HG02981 (cell line): ENCODE measurements around the gene AP4S1.
"Not testable (repeated sequence)": the region's sequence is repeated elsewhere in the genome, so short reads cannot be mapped to it uniquely, and the experiment has no call there.

Experiments
- ATAC-seq: cut with Tn5 transposase; IDR thresholded peaks from one replicate; pipeline ENCODE4 v1.9.1; 2021; ENCODE audit warnings: mild to moderate bottlenecking, moderate library complexity; ENCODE audit not compliant: unreplicated experiment

The AP4S1 gene

DNA sequence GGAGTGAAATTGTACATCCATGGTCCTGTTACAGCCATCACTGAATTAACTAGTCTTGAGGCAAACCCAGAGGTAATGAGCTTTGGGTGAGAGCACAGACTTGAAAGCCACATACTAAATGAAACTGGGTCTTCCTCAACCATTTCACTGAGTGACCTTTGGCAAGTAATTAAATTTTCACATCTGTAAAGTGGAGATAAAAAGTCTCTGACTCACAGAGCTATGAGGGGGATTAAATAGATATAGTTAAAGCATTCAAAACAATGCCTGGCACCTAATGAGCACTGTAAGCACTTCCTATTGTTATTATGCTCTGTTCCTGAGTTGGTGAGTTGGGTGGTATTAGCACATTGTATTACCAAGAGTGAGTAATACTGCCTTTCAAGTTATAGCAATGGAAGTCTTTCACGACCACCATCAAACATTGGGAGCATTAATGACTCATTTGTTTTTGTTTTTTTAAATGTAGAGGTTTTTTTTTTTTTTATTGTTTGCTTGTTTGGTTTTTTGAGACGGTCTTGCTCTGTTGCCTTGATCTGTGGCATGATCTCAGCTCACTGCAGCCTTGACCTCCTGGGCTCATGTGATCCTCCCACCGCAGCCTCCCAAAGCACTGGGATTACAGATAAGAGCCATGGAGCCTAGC lies 13.2 kb downstream of the AP4S1 start:
- ATAC-seq: no peak

DNA sequence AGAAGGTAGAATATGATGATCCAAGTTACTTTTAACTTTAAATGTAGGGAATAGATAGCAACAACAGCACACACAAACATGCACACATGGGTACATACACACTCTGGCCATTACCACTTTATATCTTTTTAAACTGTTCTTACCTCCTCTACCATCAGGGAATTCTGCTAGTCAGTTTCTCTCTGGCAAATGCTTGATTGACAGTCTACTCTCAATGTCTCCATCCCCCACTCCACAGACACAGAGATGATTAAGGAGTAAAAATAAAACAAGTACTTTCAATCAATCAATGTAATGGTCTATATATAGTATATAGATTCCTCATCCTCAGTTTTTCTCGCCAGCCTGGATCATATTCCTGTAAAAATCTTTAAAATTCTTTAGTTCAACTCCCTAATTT lies 16.9 kb downstream of the AP4S1 start:
- ATAC-seq: no peak

DNA sequence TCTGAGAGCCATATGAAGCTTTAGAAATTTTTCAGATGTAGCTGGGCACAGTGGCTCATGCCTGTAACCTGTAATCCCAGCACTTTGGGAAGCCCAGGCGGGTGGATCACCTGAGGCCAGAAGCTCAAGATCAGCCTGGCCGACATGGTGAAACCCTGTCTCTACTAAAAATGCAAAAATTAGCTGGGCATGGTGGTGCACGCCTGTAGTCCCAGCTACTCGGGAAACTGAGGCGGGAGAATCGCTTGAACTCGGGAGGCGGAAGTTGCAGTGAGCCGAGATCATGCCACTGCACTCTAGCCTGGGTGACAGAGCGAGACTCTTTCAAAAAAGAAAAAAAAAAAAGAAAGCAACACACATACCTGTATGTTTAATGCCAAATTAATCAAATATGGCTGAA lies 17.4 kb downstream of the AP4S1 start:
- not testable (repeated sequence) for ATAC-seq

DNA sequence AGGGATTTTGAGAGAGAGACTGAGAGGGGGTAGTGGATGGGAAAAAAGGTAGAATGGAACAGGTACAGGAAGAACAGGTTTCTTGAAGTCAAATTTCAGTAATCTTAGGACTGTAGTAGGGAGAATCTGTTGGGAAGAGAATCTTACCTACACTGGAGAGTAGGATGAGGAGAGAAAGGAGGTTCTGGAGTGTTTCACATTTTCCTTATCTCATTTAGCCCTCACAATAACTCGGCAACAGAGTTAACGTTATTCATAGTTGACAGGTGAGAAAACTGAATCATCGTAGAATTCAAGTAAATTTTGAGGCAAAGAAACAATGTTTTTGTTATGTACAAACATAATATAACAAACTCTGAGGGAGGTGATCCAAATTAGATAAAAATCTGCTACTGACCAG lies 17.9 kb downstream of the AP4S1 start:
- ATAC-seq: no peak

- ATAC-seq: no peak
Observed at GRCh38 chr14:31045501-31046080, 20.1 kb downstream of the AP4S1 start.

DNA sequence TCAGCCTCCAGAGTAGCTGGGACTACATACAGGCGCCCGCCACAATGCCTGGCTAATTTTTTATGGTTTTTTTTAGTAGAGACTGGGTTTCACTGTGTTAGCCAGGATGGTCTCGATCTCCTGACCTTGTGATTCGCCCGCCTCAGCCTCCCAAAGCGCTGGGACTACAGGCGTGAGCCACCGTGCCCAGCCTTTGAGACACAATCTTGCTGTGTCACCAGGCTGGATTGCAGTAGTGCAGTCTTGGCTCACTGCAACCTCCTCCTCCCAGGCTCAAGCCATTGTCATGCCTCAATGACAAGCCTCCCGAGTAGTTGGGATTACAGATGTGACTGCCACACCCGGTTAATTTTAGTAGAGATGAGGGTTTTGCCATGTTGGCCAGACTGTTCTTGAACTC lies 22.1 kb downstream of the AP4S1 start:
- no peak for ATAC-seq

DNA sequence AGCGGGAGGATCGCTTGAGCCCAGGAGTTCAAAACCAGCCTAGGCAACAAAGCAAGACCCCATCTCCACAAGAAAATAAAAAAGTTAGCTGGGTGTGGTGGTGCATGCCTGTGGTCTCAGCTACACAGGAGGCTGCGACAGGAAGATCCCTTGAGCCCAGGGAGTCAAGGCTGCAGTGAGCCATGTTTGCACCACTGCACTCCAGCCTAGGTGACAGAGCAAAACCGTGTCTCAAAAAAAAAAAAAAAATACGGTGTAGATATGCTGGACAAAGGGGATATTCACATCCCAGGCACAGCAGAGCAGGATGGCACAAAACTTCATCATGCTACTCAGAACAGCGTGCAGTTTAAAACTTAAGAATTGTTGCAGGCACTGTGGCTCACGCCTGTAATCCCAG lies 25.6 kb downstream of the AP4S1 start:
- no peak for ATAC-seq

DNA sequence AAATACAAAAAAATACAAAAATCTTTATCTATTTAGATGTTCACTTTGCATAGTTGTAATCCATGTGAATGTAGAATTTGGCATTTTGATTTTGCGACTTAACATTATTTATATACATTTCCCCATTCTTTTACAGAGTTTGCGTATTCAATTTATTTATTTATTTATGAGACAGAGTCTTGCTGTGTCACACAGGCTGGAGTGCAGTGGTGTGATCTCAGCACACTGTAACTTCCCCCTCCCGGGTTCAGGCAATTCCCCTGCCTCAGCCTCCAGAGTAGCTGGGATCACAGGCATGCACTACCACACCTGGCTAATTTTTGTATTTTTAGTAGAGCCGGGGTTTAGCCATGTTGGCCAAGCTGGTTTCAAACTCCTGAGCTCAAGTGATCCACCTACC lies 26.1 kb downstream of the AP4S1 start:
- no peak for ATAC-seq

DNA sequence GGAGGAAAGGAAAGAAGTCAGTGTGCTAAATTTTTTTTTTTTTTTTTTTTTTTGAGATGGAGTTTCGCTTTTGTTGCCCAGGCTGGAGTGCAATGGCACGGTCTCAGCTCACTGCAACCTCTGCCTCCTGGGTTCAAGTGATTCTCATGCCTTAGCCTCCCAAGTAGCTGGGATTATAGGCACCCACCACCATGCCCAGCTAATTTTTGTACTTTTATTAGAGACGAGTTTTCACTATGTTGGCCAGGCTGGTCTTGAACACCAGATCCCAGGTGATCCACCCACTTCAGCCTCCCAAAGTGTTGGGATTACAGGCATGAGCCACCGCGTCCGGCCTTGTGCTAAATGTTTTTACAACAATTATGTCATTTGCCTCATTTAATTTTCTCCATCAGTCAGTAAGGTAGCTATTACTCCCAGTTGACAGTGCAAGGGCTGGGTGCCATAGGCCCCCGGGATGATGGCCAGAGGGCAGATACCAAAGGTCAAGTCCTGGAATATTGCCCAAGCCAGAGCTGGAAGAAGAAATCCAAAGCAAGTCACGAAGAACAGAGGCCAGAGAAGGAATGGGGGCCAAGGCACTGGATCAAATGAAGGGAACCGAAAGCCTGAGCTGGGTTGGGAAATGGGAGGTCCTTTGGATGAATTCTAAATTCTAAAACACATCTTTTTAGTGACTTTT lies 27.6 kb downstream of the AP4S1 start:
- ATAC-seq: not testable (repeated sequence)

DNA sequence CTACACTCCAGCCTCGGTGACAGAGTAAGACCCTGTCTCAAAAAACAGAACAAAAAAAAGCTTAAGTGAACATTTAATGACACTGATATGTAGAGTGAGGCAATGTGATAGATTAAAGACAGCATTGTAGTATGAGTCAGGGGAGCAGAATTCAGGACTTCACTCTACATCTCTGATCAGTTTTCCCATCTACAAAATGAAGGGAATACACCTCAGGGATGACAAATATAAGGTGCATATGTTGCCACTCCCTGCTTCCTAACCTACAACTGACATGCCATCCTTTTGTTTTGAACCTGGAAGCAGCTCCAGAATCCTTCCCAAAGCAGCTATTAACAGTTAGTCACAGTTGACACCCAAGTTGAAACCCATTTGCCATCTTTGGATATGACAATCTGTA lies 31.6 kb downstream of the AP4S1 start:
- no peak for ATAC-seq

- ATAC-seq: no peak
Observed at GRCh38 chr14:31057701-31058364, 32.4 kb downstream of the AP4S1 start.

GRCh38 chr14:31059152-31059924 lies 33.9 kb downstream of the AP4S1 start:
- ATAC-seq: no peak

GRCh38 chr14:31060253-31060875 lies 34.9 kb downstream of the AP4S1 start:
- no peak for ATAC-seq

- ATAC-seq: not testable (repeated sequence)
Observed at GRCh38 chr14:31062908-31063307, 37.5 kb downstream of the AP4S1 start.

DNA sequence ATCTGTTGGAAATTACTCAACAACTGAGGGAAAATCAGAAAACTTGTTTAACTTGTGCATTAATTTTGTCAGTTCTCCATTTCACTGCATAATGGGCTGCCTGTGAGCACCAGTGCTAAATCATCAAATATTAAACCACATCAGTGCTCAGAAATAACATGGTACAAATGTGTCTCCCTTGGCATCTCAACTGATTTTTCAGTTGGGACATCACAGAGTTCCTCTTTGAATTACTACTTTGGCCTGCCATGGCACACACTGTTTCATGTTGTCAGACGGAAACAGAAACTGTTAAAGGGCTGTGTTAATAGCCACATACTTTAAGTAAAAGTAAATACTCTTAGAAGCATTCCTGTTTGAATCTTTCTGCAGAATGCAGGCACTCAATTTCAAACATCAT lies 42.8 kb downstream of the AP4S1 start:
- ATAC-seq: no peak

GRCh38 chr14:31069343-31069742 lies 43.9 kb downstream of the AP4S1 start:
- no peak for ATAC-seq

DNA sequence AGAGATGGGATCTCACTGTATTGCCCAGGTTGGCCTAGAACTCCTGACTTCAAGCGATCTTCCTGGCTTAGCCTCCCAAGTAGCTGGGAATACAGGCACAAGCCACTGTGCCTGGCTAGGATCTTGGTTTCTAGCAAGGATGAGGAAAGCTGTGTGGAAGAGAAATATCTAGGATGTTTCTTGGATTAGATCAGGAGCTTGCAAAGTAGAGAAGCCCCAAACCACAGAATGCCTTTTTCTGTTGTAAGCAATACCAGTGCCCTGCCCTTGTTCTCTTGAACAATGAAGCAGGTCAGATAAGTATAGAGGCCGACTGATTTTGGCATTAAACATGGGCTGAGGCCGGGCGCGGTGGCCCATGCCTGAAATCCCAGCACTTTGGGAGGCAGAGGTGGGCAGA lies 45.0 kb downstream of the AP4S1 start:
- no peak for ATAC-seq

DNA sequence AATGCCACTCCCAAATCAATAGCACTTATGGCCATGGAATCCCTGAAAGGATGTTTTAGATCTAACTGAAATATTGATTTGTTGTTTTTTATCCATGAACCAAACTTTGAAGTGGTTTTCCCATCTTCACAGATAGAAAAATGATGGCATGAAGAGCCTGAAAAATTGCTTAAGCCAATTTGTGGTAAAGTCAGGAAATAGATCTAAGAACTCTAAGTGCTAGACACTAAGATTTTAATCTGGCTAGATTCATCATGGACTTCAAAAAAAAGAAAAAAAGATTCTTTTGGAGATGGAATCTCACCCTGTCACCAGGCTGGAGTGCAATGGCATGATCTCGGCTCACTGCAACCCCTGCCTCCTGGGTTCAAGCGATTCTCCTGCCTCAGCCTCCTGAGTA lies 45.7 kb downstream of the AP4S1 start:
- no peak for ATAC-seq

DNA sequence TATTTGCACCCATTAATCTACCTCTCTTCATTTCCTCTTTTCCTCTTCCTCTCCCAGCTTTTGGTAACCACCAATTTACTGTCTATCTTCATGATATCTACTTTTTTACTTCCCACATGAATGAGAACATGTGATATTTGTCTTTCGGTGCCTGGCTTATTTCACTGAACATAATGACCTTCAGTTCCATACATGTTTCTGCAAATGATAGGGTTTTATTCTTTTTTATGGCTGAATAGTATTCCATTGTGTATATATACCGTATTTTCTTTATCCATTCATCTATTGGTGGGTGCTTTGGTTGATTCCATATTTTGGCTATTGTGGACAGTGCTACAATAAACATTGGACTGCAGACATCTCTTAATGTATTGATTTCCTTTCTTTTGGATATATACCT lies 49.7 kb downstream of the AP4S1 start:
- no peak for ATAC-seq

GRCh38 chr14:31078766-31079165 lies 53.3 kb downstream of the AP4S1 start:
- ATAC-seq: no peak

DNA sequence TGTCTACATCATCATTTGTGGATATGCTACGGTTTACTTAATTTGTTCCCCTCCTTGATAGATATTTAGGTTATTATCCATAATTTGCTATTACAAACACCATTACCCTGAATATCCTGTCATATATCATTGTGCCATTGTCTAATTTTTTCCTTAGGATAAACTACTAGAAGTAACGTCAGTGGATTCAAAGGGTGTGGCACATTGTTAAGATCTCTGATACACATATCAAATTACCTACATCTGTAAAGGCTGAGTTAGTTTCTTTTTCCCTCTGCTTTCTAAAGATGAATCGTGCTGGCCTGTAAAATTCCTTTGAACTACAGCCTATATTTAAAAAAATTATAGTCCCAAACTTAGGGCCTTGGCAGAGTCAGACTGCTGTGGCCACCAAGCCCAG lies 54.6 kb downstream of the AP4S1 start:
- no peak for ATAC-seq
